H4 (cell line): ENCODE results near the gene FIG4. TPM values are rescaled to one million over a fixed set of nuclear protein-coding genes. Genes with fewer than 3 reads are reported as not detected.
A peak's percentile ranks its signal among the peaks of the same experiment; 100 is the strongest.
"Not testable (repeated sequence)": the region's sequence is repeated elsewhere in the genome, so short reads cannot be mapped to it uniquely, and the experiment has no call there.

Experiments used
- DNase-seq: peaks from one replicate; pipeline ENCODE4 v3.0.0-alpha.2; 2015; ENCODE audit warnings: low spot score
- total RNA-seq: library from RNA; depleted of rRNA; stranded (reverse); fragments of >200 nt; shearing (Covaris generic); gene quantifications from 2 replicates; pipeline ENCODE4 v1.2.3, GENCODE V29; 2014

The FIG4 gene
- total RNA-seq, 1 experiment from 2014 or later: 9.7 TPM

- no peak for DNase-seq
Measured at GRCh38 chr6:109702791-109703190, 11.7 kb downstream of the FIG4 start.

GRCh38 chr6:109705258-109705657, 14.2 kb downstream of the FIG4 start:
- DNase-seq: peak; percentile 73

GRCh38 chr6:109706513-109706912, 15.4 kb downstream of the FIG4 start:
- DNase-seq: no peak

GRCh38 chr6:109708099-109708498, 17.0 kb downstream of the FIG4 start:
- DNase-seq: not testable (repeated sequence)

GRCh38 chr6:109713097-109713496, 22.0 kb downstream of the FIG4 start:
- DNase-seq: no peak

GRCh38 chr6:109714166-109714565, 23.1 kb downstream of the FIG4 start:
- no peak for DNase-seq

GRCh38 chr6:109714611-109715010, 23.5 kb downstream of the FIG4 start:
- DNase-seq: no peak

- no peak for DNase-seq
Measured at GRCh38 chr6:109715616-109716015, 24.5 kb downstream of the FIG4 start.

- DNase-seq: no peak
Measured at GRCh38 chr6:109717971-109718370, 26.9 kb downstream of the FIG4 start.

GRCh38 chr6:109718991-109719390, 27.9 kb downstream of the FIG4 start:
- DNase-seq: no peak

- DNase-seq: no peak
Measured at GRCh38 chr6:109720311-109720710, 29.2 kb downstream of the FIG4 start.

- no peak for DNase-seq
Measured at GRCh38 chr6:109722011-109722410, 30.9 kb downstream of the FIG4 start.

- no peak for DNase-seq
Measured at GRCh38 chr6:109722564-109723254, 31.6 kb downstream of the FIG4 start.

- not testable (repeated sequence) for DNase-seq
Measured at GRCh38 chr6:109725250-109725649, 34.2 kb downstream of the FIG4 start.

GRCh38 chr6:109736273-109737025, 45.4 kb downstream of the FIG4 start:
- no peak for DNase-seq

GRCh38 chr6:109738255-109738654, 47.2 kb downstream of the FIG4 start:
- DNase-seq: no peak

- no peak for DNase-seq
Measured at GRCh38 chr6:109738667-109739066, 47.6 kb downstream of the FIG4 start.

GRCh38 chr6:109739686-109740085, 48.6 kb downstream of the FIG4 start:
- no peak for DNase-seq

- DNase-seq: no peak
Measured at GRCh38 chr6:109740787-109741186, 49.7 kb downstream of the FIG4 start.

GRCh38 chr6:109743739-109744138, 52.6 kb downstream of the FIG4 start:
- DNase-seq: peak; percentile 14

GRCh38 chr6:109744779-109745178, 53.7 kb downstream of the FIG4 start:
- not testable (repeated sequence) for DNase-seq

GRCh38 chr6:109747221-109747620, 56.1 kb downstream of the FIG4 start:
- DNase-seq: no peak
